Measurements from ENCODE around the gene GH2.

DNA sequence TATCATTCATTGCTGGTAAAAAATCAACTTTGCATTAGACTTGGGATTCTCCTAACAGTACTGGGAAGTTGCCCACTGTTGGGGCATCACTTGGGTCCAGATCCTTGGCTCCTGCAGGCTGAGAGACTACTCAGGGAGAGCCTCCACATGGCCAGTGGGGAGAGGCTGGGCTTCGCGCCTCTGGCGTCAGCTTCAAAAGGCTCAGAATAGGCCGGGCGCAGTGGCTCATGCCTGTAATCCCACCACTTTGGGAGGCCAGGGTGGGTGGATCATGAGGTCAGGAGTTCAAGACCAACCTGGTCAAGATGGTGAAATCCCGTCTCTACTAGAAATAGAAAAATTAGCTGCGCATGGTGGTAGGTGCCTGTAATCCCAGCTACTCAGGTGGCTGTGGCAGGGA is 32.7 kb upstream of the GH2 start:
- TF ChIP-seq CTCF (IDR thresholded peaks at IDR 0.05) (no peak), POLR2A (IDR thresholded peaks at IDR 0.05) (no peak), EP300 (IDR thresholded peaks at IDR 0.05; ENCODE audit: low read depth) (no peak)

Measured in transverse colon (tissue), 3 donors.